Measurements from ENCODE around the gene EPN1.

GRCh38 chr19:55717251-55717650 lies 42.2 kb downstream of the EPN1 start:
- no peak for TF ChIP-seq MAX (IDR thresholded peaks at IDR 0.05)
- no peak for TF ChIP-seq CTCF (IDR thresholded peaks at IDR 0.05; ENCODE audit: low read depth, low read length, missing input control)
- TF ChIP-seq ATF3 (IDR thresholded peaks at IDR 0.05), result no peak
- TF ChIP-seq ZBTB33 (IDR thresholded peaks at IDR 0.05), result no peak
- TF ChIP-seq REST (IDR thresholded peaks at IDR 0.05), result no peak
- TF ChIP-seq FOXA1 (IDR thresholded peaks at IDR 0.05), result no peak
- TF ChIP-seq RAD21 (IDR thresholded peaks at IDR 0.05), result no peak
- TF ChIP-seq TAF1 (conservative IDR thresholded peaks at IDR 0.05), result no peak
- no peak for TF ChIP-seq HNF4G (IDR thresholded peaks at IDR 0.05)
- TF ChIP-seq JUND (IDR thresholded peaks at IDR 0.05), result no peak
- TF ChIP-seq EGR1 (IDR thresholded peaks at IDR 0.05; ENCODE audit: low read depth in 2 of 2), result no peak
- TF ChIP-seq YY1 (IDR thresholded peaks at IDR 0.05), result no peak

Data from liver (tissue), 3 donors.